HG03575 (cell line): ENCODE measurements around the gene KIF14.

Experiments used
- ATAC-seq: cut with Tn5 transposase; IDR thresholded peaks from one replicate; pipeline ENCODE4 v1.9.1; 2021; ENCODE audit not compliant: unreplicated experiment, insufficient number of reproducible peaks, low FRiP score; ENCODE audit errors: extremely low read depth

Gene KIF14

DNA sequence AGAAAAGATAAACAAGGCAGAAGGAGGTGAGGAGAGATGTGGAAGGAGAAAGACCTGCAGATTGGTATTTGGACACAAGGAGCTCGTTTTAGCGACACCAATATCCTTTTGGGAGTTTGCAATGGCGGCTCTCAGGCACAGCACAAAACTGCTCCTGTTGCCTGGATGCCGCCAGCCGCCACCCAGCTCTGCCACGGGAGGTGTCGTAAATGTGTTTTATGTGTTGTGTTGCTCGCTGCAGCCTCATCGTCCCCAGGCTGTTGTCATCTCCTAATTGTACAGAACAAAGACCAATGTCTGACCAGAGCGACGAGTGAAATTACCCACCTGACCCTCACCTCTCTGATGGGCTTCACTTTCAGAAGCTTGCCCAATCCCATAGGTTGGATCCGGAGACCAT, 114.1 kb downstream of the KIF14 start:
- ATAC-seq: no peak

DNA sequence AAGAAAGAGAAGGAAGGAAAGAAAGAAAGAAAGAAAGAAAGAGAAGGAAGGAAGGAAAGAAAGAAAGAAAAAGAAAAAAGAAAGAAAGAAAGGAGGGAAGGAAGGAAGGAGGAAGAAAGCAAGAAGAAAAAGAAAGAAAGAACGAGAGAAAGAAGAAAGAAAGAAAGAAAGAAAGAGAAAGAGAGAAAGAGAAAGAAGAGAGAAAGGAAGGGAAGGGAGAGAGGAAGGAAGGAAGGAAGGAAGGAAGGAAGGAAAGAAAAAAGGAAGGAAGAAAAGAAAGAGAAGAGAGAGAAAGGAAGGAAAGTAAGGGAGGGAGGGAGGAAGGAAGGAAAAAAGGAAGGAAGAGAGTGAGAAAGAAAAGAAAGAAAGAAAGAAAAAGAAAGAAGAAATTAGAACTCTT, 115.3 kb downstream of the KIF14 start:
- no peak for ATAC-seq
